ENCODE results near the gene FANCC. TPM values are rescaled to one million over a fixed set of nuclear protein-coding genes. Genes with fewer than 3 reads are reported as not detected.
"Not testable (repeated sequence)": the region's sequence is repeated elsewhere in the genome, so short reads cannot be mapped to it uniquely, and the experiment has no call there.

FANCC gene
- total and polyA plus RNA-seq, 4 donors: 8.3 to 32.4 (median 11.5) TPM

- no peak overlapping the region for H3K4me3 ChIP-seq (ENCODE audit: low read depth in 1 of 3, low read length in 3 of 3)
- no peaks in the 10 kb centered on the region for H3K27me3 ChIP-seq (ENCODE audit: control insufficient read depth in 4 of 4, insufficient read depth in 4 of 4, low read length in 3 of 4)
- peaks cover 0 to under 1% (median 0%) of the 10 kb centered on the region in 4 donors for H3K9me3 ChIP-seq (ENCODE audit: control insufficient read depth in 4 of 4, low read length in 3 of 4)
- TF ChIP-seq FOXA2 (IDR thresholded peaks at IDR 0.05) (no peak), EGR1 (IDR thresholded peaks at IDR 0.05; ENCODE audit: low read depth in 2 of 2) (no peak), REST (IDR thresholded peaks at IDR 0.05) (no peak), SP1 (IDR thresholded peaks at IDR 0.05) (no peak), RXRA (IDR thresholded peaks at IDR 0.05) (no peak), RAD21 (IDR thresholded peaks at IDR 0.05) (no peak), HNF4G (IDR thresholded peaks at IDR 0.05) (no peak), JUND (IDR thresholded peaks at IDR 0.05) (no peak), HNF4A (conservative IDR thresholded peaks at IDR 0.05) (no peak), ATF3 (IDR thresholded peaks at IDR 0.05) (no peak), TAF1 (conservative IDR thresholded peaks at IDR 0.05) (no peak)
- TF ChIP-seq, protein P1, sequence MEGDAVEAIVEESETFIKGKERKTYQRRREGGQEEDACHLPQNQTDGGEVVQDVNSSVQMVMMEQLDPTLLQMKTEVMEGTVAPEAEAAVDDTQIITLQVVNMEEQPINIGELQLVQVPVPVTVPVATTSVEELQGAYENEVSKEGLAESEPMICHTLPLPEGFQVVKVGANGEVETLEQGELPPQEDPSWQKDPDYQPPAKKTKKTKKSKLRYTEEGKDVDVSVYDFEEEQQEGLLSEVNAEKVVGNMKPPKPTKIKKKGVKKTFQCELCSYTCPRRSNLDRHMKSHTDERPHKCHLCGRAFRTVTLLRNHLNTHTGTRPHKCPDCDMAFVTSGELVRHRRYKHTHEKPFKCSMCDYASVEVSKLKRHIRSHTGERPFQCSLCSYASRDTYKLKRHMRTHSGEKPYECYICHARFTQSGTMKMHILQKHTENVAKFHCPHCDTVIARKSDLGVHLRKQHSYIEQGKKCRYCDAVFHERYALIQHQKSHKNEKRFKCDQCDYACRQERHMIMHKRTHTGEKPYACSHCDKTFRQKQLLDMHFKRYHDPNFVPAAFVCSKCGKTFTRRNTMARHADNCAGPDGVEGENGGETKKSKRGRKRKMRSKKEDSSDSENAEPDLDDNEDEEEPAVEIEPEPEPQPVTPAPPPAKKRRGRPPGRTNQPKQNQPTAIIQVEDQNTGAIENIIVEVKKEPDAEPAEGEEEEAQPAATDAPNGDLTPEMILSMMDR (IDR thresholded peaks at IDR 0.05; ENCODE audit: low read depth, low read length, missing input control): no peak
- WGBS: 88% methylated on average over 3 of the region's 3 CpGs
- no peak overlapping the region for H3K27ac ChIP-seq (ENCODE audit: low read depth in 1 of 2, low read length in 2 of 2)
- H3K4me1 ChIP-seq (ENCODE audit: control insufficient read depth in 4 of 4, insufficient read depth in 4 of 4, low read length in 3 of 4): peaks cover 1 to 20% (median 16%) of the 10 kb centered on the region in 4 donors
- no peak for DNase-seq (ENCODE audit: low spot score)
- H3K36me3 ChIP-seq (ENCODE audit: control insufficient read depth in 4 of 4, insufficient read depth in 3 of 4, low read depth in 1 of 4, low read length in 3 of 4): no peaks in the 10 kb centered on the region
- no peak overlapping the region for H3K9ac ChIP-seq (ENCODE audit: low read depth in 1 of 2, low read length in 2 of 2)
Measured at GRCh38 chr9:95297316-95297715, 20.2 kb downstream of the FANCC start.

- H3K36me3 ChIP-seq (ENCODE audit: control insufficient read depth in 4 of 4, insufficient read depth in 3 of 4, low read depth in 1 of 4, low read length in 3 of 4): no peaks in the 10 kb centered on the region
- H3K4me1 ChIP-seq (ENCODE audit: control insufficient read depth in 4 of 4, insufficient read depth in 4 of 4, low read length in 3 of 4): peaks cover 1 to 20% (median 16%) of the 10 kb centered on the region in 4 donors
- no peak overlapping the region for H3K4me3 ChIP-seq (ENCODE audit: low read depth in 1 of 3, low read length in 3 of 3)
- 92% methylated on average over 1 of the region's 1 CpG for WGBS
- no peak overlapping the region for H3K27ac ChIP-seq (ENCODE audit: low read depth in 1 of 2, low read length in 2 of 2)
- H3K9ac ChIP-seq (ENCODE audit: low read depth in 1 of 2, low read length in 2 of 2): no peak overlapping the region
- H3K27me3 ChIP-seq (ENCODE audit: control insufficient read depth in 4 of 4, insufficient read depth in 4 of 4, low read length in 3 of 4): no peaks in the 10 kb centered on the region
- TF ChIP-seq NR2F2 (IDR thresholded peaks at IDR 0.05): no peak
- no peak for TF ChIP-seq EGR1 (IDR thresholded peaks at IDR 0.05; ENCODE audit: low read depth in 2 of 2)
- TF ChIP-seq JUND (IDR thresholded peaks at IDR 0.05): no peak
- no peak for TF ChIP-seq ATF3 (IDR thresholded peaks at IDR 0.05)
- no peak for TF ChIP-seq YY1 (IDR thresholded peaks at IDR 0.05)
- no peak for TF ChIP-seq RXRA (IDR thresholded peaks at IDR 0.05)
- no peak for TF ChIP-seq SP1 (IDR thresholded peaks at IDR 0.05)
- TF ChIP-seq, protein P2, sequence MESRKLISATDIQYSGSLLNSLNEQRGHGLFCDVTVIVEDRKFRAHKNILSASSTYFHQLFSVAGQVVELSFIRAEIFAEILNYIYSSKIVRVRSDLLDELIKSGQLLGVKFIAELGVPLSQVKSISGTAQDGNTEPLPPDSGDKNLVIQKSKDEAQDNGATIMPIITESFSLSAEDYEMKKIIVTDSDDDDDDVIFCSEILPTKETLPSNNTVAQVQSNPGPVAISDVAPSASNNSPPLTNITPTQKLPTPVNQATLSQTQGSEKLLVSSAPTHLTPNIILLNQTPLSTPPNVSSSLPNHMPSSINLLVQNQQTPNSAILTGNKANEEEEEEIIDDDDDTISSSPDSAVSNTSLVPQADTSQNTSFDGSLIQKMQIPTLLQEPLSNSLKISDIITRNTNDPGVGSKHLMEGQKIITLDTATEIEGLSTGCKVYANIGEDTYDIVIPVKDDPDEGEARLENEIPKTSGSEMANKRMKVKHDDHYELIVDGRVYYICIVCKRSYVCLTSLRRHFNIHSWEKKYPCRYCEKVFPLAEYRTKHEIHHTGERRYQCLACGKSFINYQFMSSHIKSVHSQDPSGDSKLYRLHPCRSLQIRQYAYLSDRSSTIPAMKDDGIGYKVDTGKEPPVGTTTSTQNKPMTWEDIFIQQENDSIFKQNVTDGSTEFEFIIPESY (IDR thresholded peaks at IDR 0.05): no peak
- TF ChIP-seq, protein P1 (IDR thresholded peaks at IDR 0.05; ENCODE audit: low read depth, low read length, missing input control): no peak
- TF ChIP-seq GABPA (IDR thresholded peaks at IDR 0.05 in 1 of 2, conservative IDR thresholded peaks at IDR 0.05 in 1 of 2): no peak
- TF ChIP-seq, protein P3, sequence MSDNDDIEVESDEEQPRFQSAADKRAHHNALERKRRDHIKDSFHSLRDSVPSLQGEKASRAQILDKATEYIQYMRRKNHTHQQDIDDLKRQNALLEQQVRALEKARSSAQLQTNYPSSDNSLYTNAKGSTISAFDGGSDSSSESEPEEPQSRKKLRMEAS (IDR thresholded peaks at IDR 0.05): no peak
- no peak for DNase-seq (ENCODE audit: low spot score)
- peaks cover 0 to 1% (median 0%) of the 10 kb centered on the region in 4 donors for H3K9me3 ChIP-seq (ENCODE audit: control insufficient read depth in 4 of 4, low read length in 3 of 4)
Measured at GRCh38 chr9:95296761-95297160, 20.7 kb downstream of the FANCC start.

GRCh38 chr9:95293296-95293695, 24.2 kb downstream of the FANCC start:
- H3K27me3 ChIP-seq (ENCODE audit: control insufficient read depth in 4 of 4, insufficient read depth in 4 of 4, low read length in 3 of 4); DNase-seq (ENCODE audit: low spot score); H3K4me3 ChIP-seq (ENCODE audit: low read depth in 1 of 3, low read length in 3 of 3); H3K27ac ChIP-seq (ENCODE audit: low read depth in 1 of 2, low read length in 2 of 2); H3K9ac ChIP-seq (ENCODE audit: low read depth in 1 of 2, low read length in 2 of 2); H3K36me3 ChIP-seq (ENCODE audit: control insufficient read depth in 4 of 4, insufficient read depth in 3 of 4, low read depth in 1 of 4, low read length in 3 of 4); H3K9me3 ChIP-seq (ENCODE audit: control insufficient read depth in 4 of 4, low read length in 3 of 4): not testable (repeated sequence)
- 82% methylated on average over 6 of the region's 6 CpGs for WGBS
- peaks cover 0 to 15% (median 11%) of the 10 kb centered on the region in 4 donors for H3K4me1 ChIP-seq (ENCODE audit: control insufficient read depth in 4 of 4, insufficient read depth in 4 of 4, low read length in 3 of 4)

Measured in liver (tissue), 9 donors.